HG03025 (cell line): Measurements from ENCODE around the gene DNAH6.
"Not testable (repeated sequence)": the region's sequence is repeated elsewhere in the genome, so short reads cannot be mapped to it uniquely, and the experiment has no call there.

Experiments
- ATAC-seq: cut with Tn5 transposase; IDR thresholded peaks from one replicate; pipeline ENCODE4 v1.9.1; 2021; ENCODE audit warnings: mild to moderate bottlenecking, moderate library complexity; ENCODE audit not compliant: unreplicated experiment, low FRiP score

The DNAH6 gene

GRCh38 chr2:84496386-84496785 is 19.9 kb upstream of the DNAH6 start:
- ATAC-seq: no peak

GRCh38 chr2:84497285-84497684 is 19.0 kb upstream of the DNAH6 start:
- ATAC-seq: no peak

- no peak for ATAC-seq
These were observed 18.0 kb upstream of the DNAH6 start for GRCh38 chr2:84498150-84498799.

- ATAC-seq: not testable (repeated sequence)
These were observed 5.3 kb upstream of the DNAH6 start for GRCh38 chr2:84511024-84511423.

- ATAC-seq: no peak
These were observed 510 bp upstream of the DNAH6 start for GRCh38 chr2:84515788-84516187.

GRCh38 chr2:84519332-84519957 is 3.1 kb downstream of the DNAH6 start:
- no peak for ATAC-seq

GRCh38 chr2:84526562-84526961 is 10.3 kb downstream of the DNAH6 start:
- ATAC-seq: no peak

GRCh38 chr2:84527137-84528129 is 11.1 kb downstream of the DNAH6 start:
- no peak for ATAC-seq

GRCh38 chr2:84532291-84532690 is 16.0 kb downstream of the DNAH6 start:
- ATAC-seq: no peak

GRCh38 chr2:84534225-84534624 is 17.9 kb downstream of the DNAH6 start:
- ATAC-seq: no peak

- no peak for ATAC-seq
These were observed 21.0 kb downstream of the DNAH6 start for GRCh38 chr2:84537251-84537650.

- no peak for ATAC-seq
These were observed 23.4 kb downstream of the DNAH6 start for GRCh38 chr2:84539729-84540128.

GRCh38 chr2:84545005-84545404 is 28.7 kb downstream of the DNAH6 start:
- no peak for ATAC-seq

GRCh38 chr2:84546551-84546950 is 30.3 kb downstream of the DNAH6 start:
- no peak for ATAC-seq

GRCh38 chr2:84548303-84548702 is 32.0 kb downstream of the DNAH6 start:
- no peak for ATAC-seq

GRCh38 chr2:84550916-84551315 is 34.6 kb downstream of the DNAH6 start:
- no peak for ATAC-seq

- ATAC-seq: not testable (repeated sequence)
These were observed 35.2 kb downstream of the DNAH6 start for GRCh38 chr2:84551526-84551925.

GRCh38 chr2:84556190-84556589 is 39.9 kb downstream of the DNAH6 start:
- ATAC-seq: peak; percentile 55

GRCh38 chr2:84559838-84560237 is 43.5 kb downstream of the DNAH6 start:
- ATAC-seq: no peak

- no peak for ATAC-seq
These were observed 63.4 kb downstream of the DNAH6 start for GRCh38 chr2:84579661-84580060.

- no peak for ATAC-seq
These were observed 87.6 kb downstream of the DNAH6 start for GRCh38 chr2:84603911-84604310.
